Right lobe of liver (tissue), 6 donors: ENCODE data around the gene MTFMT. TPM values are rescaled to one million over a fixed set of nuclear protein-coding genes. Genes with fewer than 3 reads are reported as not detected.
"Not testable (repeated sequence)": the region's sequence is repeated elsewhere in the genome, so short reads cannot be mapped to it uniquely, and the experiment has no call there.

ENCODE experiments used
- ATAC-seq, 4 donors: fragments of 200-7000 bp; cut with Tn5 transposase; one replicate each; pipeline ENCODE4 v1.9.1; 2020; ENCODE audit warnings: mild to moderate bottlenecking in 4 of 4, moderate library complexity in 4 of 4
- DNase-seq, 3 donors: peaks; one replicate each; pipeline ENCODE4 v3.0.0-alpha.2; 2020
- H3K27ac ChIP-seq, 3 donors: fragments of 200-600 bp; one replicate each; pipeline ENCODE4 v1.8.0; 2022
- H3K27me3 ChIP-seq, 2 donors: fragments of 200-600 bp; one replicate each; pipeline ENCODE4 v1.8.0; 2022
- H3K36me3 ChIP-seq, 4 donors: fragments of 200-600 bp; sonication (generic) in 1 of 4; one replicate each; pipeline versions ENCODE4 v1.5.1 to v1.8.0; 2017 to 2022; ENCODE audit warnings: control low read depth in 1 of 4
- H3K4me1 ChIP-seq, 4 donors: fragments of 200-600 bp; sonication (generic) in 1 of 4; one replicate each; pipeline versions ENCODE4 v1.5.1 to v1.8.0; 2017 to 2022; ENCODE audit warnings: control low read depth in 1 of 4
- H3K4me3 ChIP-seq, 3 donors: fragments of 200-600 bp; one replicate each; pipeline ENCODE4 v1.8.0; 2022
- H3K9me3 ChIP-seq, 4 donors: fragments of 200-600 bp; sonication (generic) in 1 of 4; one replicate each; pipeline versions ENCODE4 v1.5.1 to v1.8.0; 2017 to 2022; ENCODE audit warnings: control low read depth in 1 of 4
- CTCF ChIP-seq, 4 donors: fragments of 200-600 bp in 3 of 4; fragments of 450-650 bp in 1 of 4; IDR thresholded peaks; one replicate each; pipeline versions ENCODE4 v1.5.1 to v1.8.0; 2016 to 2022; ENCODE audit warnings: antibody characterized with exemption in 4 of 4, mild to moderate bottlenecking in 2 of 4
- POLR2A ChIP-seq: fragments of 450-650 bp; IDR thresholded peaks from one replicate; pipeline ENCODE4 v1.6.1; 2017; ENCODE audit warnings: antibody characterized with exemption, mild to moderate bottlenecking
- WGBS: methylation state at CpG from one replicate; pipeline ENCODE4 v1.1.6; 2018; ENCODE audit warnings: low coverage, low lambda C conversion rate; ENCODE audit not compliant: insufficient coverage; ENCODE audit errors: missing lambda C conversion rate; 5-methylcytosine and 5-hydroxymethylcytosine counted together
- intact Hi-C, 2 donors: fragments of 100-400 bp; cut with DNase I; formaldehyde crosslinking; loops; one replicate each; pipeline versions ENCODE4 v1.11.2 to v1.14.1; 2022
- total RNA-seq, 6 experiments: library from RNA; depleted of rRNA in 2 of 6; stranded (reverse); fragments of >200 nt in 2 of 6; fragmentation: NEBNext Ultra II Directional in 3 of 6; extraction: Animal tissue kit (Norgen Biotek cat#: 25700) in 3 of 6; gene quantifications; one replicate each; pipeline versions ENCODE4 v1.1.0 to v1.2.4, GENCODE V29; 2016 to 2023
- donor health status: DM: no; HTN: yes; CAD: no.
- donor health status: DM: no; HTN: no; CAD: no.
- donor health status: DM: no; HTN: no; CAD: no.
- donor health status: DM: no; HTN: yes; CAD: no.
- donor health status: DM: no; HTN: yes; CAD: no.

MTFMT gene
- total RNA-seq, 6 experiments from 2014 or later: 9.2 to 24.3 (median 13.0) TPM

- intact Hi-C loops: no loop called here
- no peak for ATAC-seq
- no peaks in the 10 kb centered on the region for H3K9me3 ChIP-seq
- no peak for TF ChIP-seq POLR2A
- peaks cover 0 to 19% (median 9%) of the 10 kb centered on the region in 4 donors for H3K4me1 ChIP-seq
- no peaks in the 10 kb centered on the region for H3K27me3 ChIP-seq
- no peak for DNase-seq
- 51% methylated on average over 10 of the region's 10 CpGs for WGBS
- peak overlapping the region; percentile 75 to 96 (median 93) for H3K4me3 ChIP-seq
- no peak overlapping the region for H3K27ac ChIP-seq
- H3K36me3 ChIP-seq: peaks cover 0 to 18% (median 8%) of the 10 kb centered on the region in 4 donors
These were observed 1.1 kb downstream of the MTFMT start for GRCh38 chr15:65028338-65028737.

GRCh38 chr15:65027593-65027992, 1.8 kb downstream of the MTFMT start:
- Histone ChIP-seq H3K27me3 (no peaks in the 10 kb centered on the region), H3K27ac (no peak overlapping the region), H3K36me3 (peaks cover 0 to 21% (median 9%) of the 10 kb centered on the region in 4 donors), H3K9me3 (no peaks in the 10 kb centered on the region), H3K4me3 (no peak overlapping the region), H3K4me1 (peaks cover 0 to 13% (median 6%) of the 10 kb centered on the region in 4 donors)
- no peak for ATAC-seq
- 50% methylated on average over 1 of the region's 1 CpG for WGBS
- intact Hi-C loops: no loop called here
- no peak for DNase-seq
- no peak for TF ChIP-seq CTCF (IDR thresholded peaks at IDR 0.05)

- 85% methylated on average over 6 of the region's 6 CpGs for WGBS
- Histone ChIP-seq H3K27ac (no peak overlapping the region), H3K4me1 (peaks cover 0 to 11% (median 5%) of the 10 kb centered on the region in 4 donors), H3K9me3 (no peaks in the 10 kb centered on the region), H3K27me3 (no peaks in the 10 kb centered on the region), H3K4me3 (no peak overlapping the region), H3K36me3 (peaks cover 0 to 23% (median 9%) of the 10 kb centered on the region in 4 donors)
- intact Hi-C loops: no loop called here
- TF ChIP-seq CTCF (IDR thresholded peaks at IDR 0.05) (no peak), POLR2A (no peak)
- ATAC-seq (no peak), DNase-seq (no peak)
These were observed 2.7 kb downstream of the MTFMT start for GRCh38 chr15:65026756-65027155.

- no peak for TF ChIP-seq CTCF (IDR thresholded peaks at IDR 0.05)
- no peak for TF ChIP-seq POLR2A
- ATAC-seq: peak in 1 of 4 donors; percentile 43
- Histone ChIP-seq H3K4me3 (no peak overlapping the region), H3K9me3 (no peaks in the 10 kb centered on the region), H3K27ac (no peak overlapping the region), H3K27me3 (no peaks in the 10 kb centered on the region), H3K4me1 (no peaks in the 10 kb centered on the region), H3K36me3 (peaks cover 0 to 61% (median 15%) of the 10 kb centered on the region in 4 donors)
- DNase-seq: no peak
- intact Hi-C loops: no loop called here
These were observed 8.0 kb downstream of the MTFMT start for GRCh38 chr15:65021488-65021887.

GRCh38 chr15:65020419-65020818, 9.0 kb downstream of the MTFMT start:
- ATAC-seq (no peak), DNase-seq (no peak)
- H3K4me1 ChIP-seq: no peaks in the 10 kb centered on the region
- 83% methylated on average over 1 of the region's 1 CpG for WGBS
- no peaks in the 10 kb centered on the region for H3K27me3 ChIP-seq
- H3K4me3 ChIP-seq: no peak overlapping the region
- peaks cover 0 to 61% (median 19%) of the 10 kb centered on the region in 4 donors for H3K36me3 ChIP-seq
- TF ChIP-seq POLR2A: no peak
- TF ChIP-seq CTCF (IDR thresholded peaks at IDR 0.05): no peak
- no peaks in the 10 kb centered on the region for H3K9me3 ChIP-seq
- intact Hi-C loops: no loop called here
- no peak overlapping the region for H3K27ac ChIP-seq

- DNase-seq, H3K4me1 ChIP-seq, H3K9me3 ChIP-seq, intact Hi-C loops, H3K27ac ChIP-seq, ATAC-seq, H3K4me3 ChIP-seq, H3K27me3 ChIP-seq: not testable (repeated sequence)
- H3K36me3 ChIP-seq: peaks cover 0 to 28% (median 11%) of the 10 kb centered on the region in 4 donors
- WGBS: 67% methylated on average over 4 of the region's 4 CpGs
These were observed 18.2 kb downstream of the MTFMT start for GRCh38 chr15:65011198-65011597.
